K562 (cell line): ENCODE results near the gene TAC3. TPM values are rescaled to one million over a fixed set of nuclear protein-coding genes. Genes with fewer than 3 reads are reported as not detected.

ENCODE experiments used
- ATAC-seq: fragments of 200-7000 bp; cut with Tn5 transposase; 3 replicates; pipeline ENCODE4 v1.9.1; 2020; ENCODE audit warnings: moderate library complexity
- BruUV-seq: library from RNA; stranded (reverse); fragments of 400-500 nt; replicated peaks from 2 replicates; lab custom pipeline; 2021; lab: Mats Ljungman, UMichigan
- CTCF ChIA-PET: fragments of 300-600 bp; formaldehyde crosslinking; extraction: SDS; loops from one replicate; lab custom pipeline; 2021; ENCODE audit warnings: low intra/inter-chr PET ratio; lab: Yijun Ruan, JAX
- POLR2A ChIA-PET: fragments of 300-600, 350-650 bp; sonication (Branson Sonifier 250); formaldehyde crosslinking; extraction: SDS; loops from one replicate; lab custom pipeline; 2021; ENCODE audit warnings: antibody characterized with exemption, inconsistent platforms; lab: Yijun Ruan, JAX
- DNase-seq, 4 experiments: peaks; one replicate each; pipeline versions ENCODE4 v3.0.0 to v3.0.0-alpha.2; 2011 to 2018; ENCODE audit warnings: low spot score in 3 of 4, mixed read lengths in 3 of 4; ENCODE audit errors: extremely low read depth in 1 of 4
- FAIRE-seq: peaks from 2 replicates; lab custom pipeline; 2011; peaks lifted over from hg19 to GRCh38; lab: Jason Lieb, UNC
- H2AFZ ChIP-seq: 2 replicates; pipeline ENCODE4 v1.6.0; 2011; ENCODE audit warnings: low read depth, low read length, control low read depth, inconsistent platforms
- H3K27ac ChIP-seq: fragments of 200-600 bp; 3 replicates; pipeline ENCODE4 v1.8.0; 2011; ENCODE audit warnings: low read depth, mild to moderate bottlenecking, control low read depth, inconsistent platforms, low read length, moderate library complexity, mixed read lengths; ENCODE audit errors: extremely low read depth
- H3K27me3 ChIP-seq, 2 experiments: fragments of 300-600 bp in 1 of 2; 2 replicates in 1 of 2; 3 replicates in 1 of 2; pipeline versions ENCODE4 v1.6.0 to v1.8.0; 2011; ENCODE audit warnings: inconsistent platforms in 2 of 2, low read length in 2 of 2, mild to moderate bottlenecking in 1 of 2, mixed read lengths in 1 of 2, moderate library complexity in 1 of 2; ENCODE audit not compliant: control insufficient read depth in 2 of 2, insufficient read depth in 2 of 2
- H3K36me3 ChIP-seq: fragments of 300-600 bp; 3 replicates; pipeline ENCODE4 v1.8.0; 2011; ENCODE audit warnings: mild to moderate bottlenecking, low read length, inconsistent platforms; ENCODE audit not compliant: control insufficient read depth, insufficient read depth
- H3K4me1 ChIP-seq, 2 experiments: fragments of 200-600 bp in 1 of 2; replicated peaks in 1 of 2; 2 replicates in 1 of 2; 3 replicates in 1 of 2; pipeline versions ENCODE4 v1.5.1 to v1.8.0; 2011; ENCODE audit warnings: inconsistent platforms in 2 of 2, low read length in 2 of 2, mild to moderate bottlenecking in 1 of 2, mixed read lengths in 1 of 2, moderate library complexity in 1 of 2; ENCODE audit not compliant: control insufficient read depth in 2 of 2, insufficient read depth in 2 of 2
- H3K4me2 ChIP-seq: 2 replicates; pipeline ENCODE4 v1.6.1; 2011; ENCODE audit warnings: low read length, control low read depth, inconsistent platforms, mixed read lengths; ENCODE audit not compliant: insufficient read depth
- H3K4me3 ChIP-seq: fragments of 200-600 bp; sonication (generic), shearing (Covaris generic); 2 replicates; pipeline ENCODE4 v1.5.1; 2016; ENCODE audit warnings: control low read depth, inconsistent platforms
- H3K79me2 ChIP-seq: fragments of 200-600 bp; 3 replicates; pipeline ENCODE4 v1.8.0; 2011; ENCODE audit warnings: low read length, inconsistent platforms; ENCODE audit not compliant: control insufficient read depth, insufficient read depth
- H3K9ac ChIP-seq, 2 experiments: 2 replicates each; pipeline versions ENCODE4 v1.6.0 to v1.6.1; 2011; ENCODE audit warnings: low read depth in 2 of 2, low read length in 2 of 2, control low read depth in 1 of 2, inconsistent platforms in 1 of 2, mild to moderate bottlenecking in 1 of 2, mixed read lengths in 1 of 2; ENCODE audit not compliant: insufficient read depth in 1 of 2
- H3K9me1 ChIP-seq: one replicate; pipeline ENCODE4 v1.6.0; 2011; ENCODE audit warnings: inconsistent platforms, mild to moderate bottlenecking, low read length, moderate library complexity; ENCODE audit not compliant: control insufficient read depth, insufficient read depth
- H3K9me3 ChIP-seq: replicated peaks from 2 replicates; pipeline ENCODE4 v1.5.1; 2011; ENCODE audit warnings: low read depth, low read length, inconsistent platforms; ENCODE audit not compliant: control insufficient read depth, insufficient read depth
- H4K20me1 ChIP-seq: replicated peaks from 2 replicates; pipeline ENCODE4 v1.6.1; 2011; ENCODE audit warnings: low read length, inconsistent platforms, mixed read lengths; ENCODE audit not compliant: control insufficient read depth, insufficient read depth
- BHLHE40 ChIP-seq: IDR thresholded peaks from 2 replicates; pipeline ENCODE4 v1.6.1; 2011; ENCODE audit warnings: low read length, improper control_type of control experiment
- E2F8 ChIP-seq: fragments of 450-650 bp; IDR thresholded peaks from 2 replicates; pipeline ENCODE4 v1.7.1; 2018; ENCODE audit warnings: mild to moderate bottlenecking, low read depth; ENCODE audit not compliant: partially characterized antibody
- SP2 ChIP-seq: IDR thresholded peaks from 2 replicates; pipeline ENCODE4 v1.6.1; 2011; ENCODE audit warnings: mild to moderate bottlenecking, low read depth, low read length, moderate library complexity; ENCODE audit not compliant: poor library complexity, severe bottlenecking; ENCODE audit errors: extremely low read depth
- SRSF9 ChIP-seq: fragments of 200-400 bp; formaldehyde crosslinking; IDR thresholded peaks from 2 replicates; pipeline ENCODE4 v1.6.1; 2017; ENCODE audit warnings: low read depth, low read length, borderline replicate concordance
- ZNF766 ChIP-seq: fragments of 200-800 bp; sonication (Bioruptor generic); conservative IDR thresholded peaks from 2 replicates; pipeline ENCODE4 v1.6.1; 2016; ENCODE audit warnings: missing genetic modification characterization, missing compliant biosample characterization
- WGBS: fragments of 100-300 bp; shearing (Covaris generic); methylation state at CpG from one replicate; pipeline ENCODE4 v1.1.6; 2016; ENCODE audit warnings: low coverage, mixed read lengths; ENCODE audit not compliant: insufficient coverage; ENCODE audit errors: missing lambda C conversion rate; 5-methylcytosine and 5-hydroxymethylcytosine counted together
- in situ Hi-C: fragments of 300-500 bp; cut with MboI; formaldehyde crosslinking; loops from 4 replicates; pipeline ENCODE4 v1.15.0; 2018; ENCODE audit warnings: inconsistent platforms, mixed read lengths
- intact Hi-C: fragments of 100-400 bp; cut with micrococcal nuclease; formaldehyde crosslinking; loops from 2 replicates; pipeline ENCODE4 v1.14.2; 2022
- polyA plus RNA-seq, 8 experiments: library from polyadenylated mRNA; depleted of rRNA in 4 of 8; stranded (reverse) in 5 of 8; unstranded in 3 of 8; fragments of >200 nt; fragmentation: Nextera tagmentation in 2 of 8; fragmentation: Illumina TruSeq in 1 of 8; extraction: Ambion mirVana in 2 of 8; extraction: Trizol in 1 of 8; gene quantifications; 2 replicates each; pipeline versions ENCODE4 v1.2.1 to v1.2.3, GENCODE V29; 2011 to 2014; ENCODE audit warnings: inconsistent platforms in 1 of 8, missing spikeins in 1 of 8
- total RNA-seq, 7 experiments: library from RNA; depleted of rRNA in 6 of 7; stranded (reverse); fragments of >200 nt in 6 of 7; fragmentation: Illumina TruSeq in 2 of 7; extraction: Trizol in 2 of 7; gene quantifications; 2 replicates each; pipeline versions ENCODE4 v1.2.1 to v1.2.3, GENCODE V29; 2011 to 2021; ENCODE audit warnings: low replicate concordance in 1 of 7
- TF ChIP-seq, protein P1 (sequence below): fragments of 250-450 bp; sonication (Bioruptor Pico); IDR thresholded peaks from 2 replicates; pipeline ENCODE4 v1.5.0; 2022; ENCODE audit warnings: mild to moderate bottlenecking

TAC3 gene
- total and polyA plus RNA-seq, 9 of the 15 experiments (the other 6 are each of a cell fraction or from before 2014, with no cell fraction given): 0.29 to 2.8 (median 1.4) TPM

DNA sequence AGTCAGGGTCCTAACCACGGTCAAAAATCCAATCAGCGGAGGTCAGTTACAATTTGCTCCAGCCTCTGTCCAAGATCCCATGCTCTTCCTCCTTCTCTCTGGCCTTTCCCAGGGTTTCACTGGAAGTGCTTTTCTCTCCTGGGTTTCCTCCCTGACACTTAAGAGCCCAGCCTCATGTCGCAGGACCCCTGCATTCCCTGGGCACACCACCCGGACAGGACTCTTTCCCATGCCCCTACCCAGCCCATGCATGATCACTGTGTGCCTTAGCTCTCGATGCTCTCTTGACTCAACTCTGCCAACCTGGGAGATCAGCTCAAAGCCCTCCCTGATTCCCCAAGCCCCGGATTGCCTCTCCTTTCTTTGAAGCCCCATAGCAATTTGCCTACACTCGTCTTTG is 15.5 kb upstream of the TAC3 start:
- WGBS: 24% methylated on average over 7 of the region's 7 CpGs
- no peak overlapping the region for H3K4me2 ChIP-seq
- H3K9me1 ChIP-seq: no peaks in the 10 kb centered on the region
- no peaks in the 10 kb centered on the region for H3K79me2 ChIP-seq
- ATAC-seq: no peak
- no peaks in the 10 kb centered on the region for H3K36me3 ChIP-seq
- BruUV-seq: no TSS peak
- in situ Hi-C loops (no loop called here), intact Hi-C loops (loop anchor here (1.0 kb wide), 1 partner anchor 81 kb away; no protein-coding TSS in a partner anchor)
- H3K9ac ChIP-seq: no peak overlapping the region; a peak in 1 of 4 replicates
- no peaks in the 10 kb centered on the region for H3K27me3 ChIP-seq
- H4K20me1 ChIP-seq: no peaks in the 10 kb centered on the region
- DNase-seq: no peak
- POLR2A ChIA-PET: interaction anchor here (0.6 to 1.5 kb wide), 6 partner anchors 10 to 151 kb away, joined by 3 to 10 read pairs (median 4); no protein-coding TSS in a partner anchor
- H3K9me3 ChIP-seq: no peaks in the 10 kb centered on the region
- no peak overlapping the region for H2AFZ ChIP-seq
- no peak overlapping the region for H3K4me3 ChIP-seq
- TF ChIP-seq ZNF766 (CRISPR knock-in tag) (no peak), BHLHE40 (no peak), SP2 (no peak), SRSF9 (no peak), E2F8 (no peak)
- TF ChIP-seq, protein P1, sequence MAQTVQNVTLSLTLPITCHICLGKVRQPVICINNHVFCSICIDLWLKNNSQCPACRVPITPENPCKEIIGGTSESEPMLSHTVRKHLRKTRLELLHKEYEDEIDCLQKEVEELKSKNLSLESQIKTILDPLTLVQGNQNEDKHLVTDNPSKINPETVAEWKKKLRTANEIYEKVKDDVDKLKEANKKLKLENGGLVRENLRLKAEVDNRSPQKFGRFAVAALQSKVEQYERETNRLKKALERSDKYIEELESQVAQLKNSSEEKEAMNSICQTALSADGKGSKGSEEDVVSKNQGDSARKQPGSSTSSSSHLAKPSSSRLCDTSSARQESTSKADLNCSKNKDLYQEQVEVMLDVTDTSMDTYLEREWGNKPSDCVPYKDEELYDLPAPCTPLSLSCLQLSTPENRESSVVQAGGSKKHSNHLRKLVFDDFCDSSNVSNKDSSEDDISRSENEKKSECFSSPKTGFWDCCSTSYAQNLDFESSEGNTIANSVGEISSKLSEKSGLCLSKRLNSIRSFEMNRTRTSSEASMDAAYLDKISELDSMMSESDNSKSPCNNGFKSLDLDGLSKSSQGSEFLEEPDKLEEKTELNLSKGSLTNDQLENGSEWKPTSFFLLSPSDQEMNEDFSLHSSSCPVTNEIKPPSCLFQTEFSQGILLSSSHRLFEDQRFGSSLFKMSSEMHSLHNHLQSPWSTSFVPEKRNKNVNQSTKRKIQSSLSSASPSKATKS (CRISPR knock-in tag): no peak
- FAIRE-seq: no peak
- peaks cover 13 to 18% of the 10 kb centered on the region in 2 experiments for H3K4me1 ChIP-seq
- CTCF ChIA-PET: no interaction called here
- H3K27ac ChIP-seq: no peak overlapping the region
